Activated CD4-positive, alpha-beta T cell treated with anti-CD3 and anti-CD28 coated beads for 36 hours (primary cell): ENCODE results near the gene CCDC124. TPM values are rescaled to one million over a fixed set of nuclear protein-coding genes. Genes with fewer than 3 reads are reported as not detected.
"Not testable (repeated sequence)": the region's sequence is repeated elsewhere in the genome, so short reads cannot be mapped to it uniquely, and the experiment has no call there.

ENCODE experiments used
- ATAC-seq: fragments of 200-7000 bp; cut with Tn5 transposase; one replicate; pipeline ENCODE4 v1.10.0; 2021; ENCODE audit warnings: mild to moderate bottlenecking, moderate library complexity
- CTCF ChIA-PET: fragments of 350-600 bp; sonication (Branson Sonifier 250); formaldehyde crosslinking; loops from one replicate; lab custom pipeline; 2021; ENCODE audit warnings: antibody characterized with exemption; lab: Charles Lee
- POLR2A ChIA-PET: fragments of 350-600 bp; sonication (Branson Sonifier 250); formaldehyde crosslinking; loops from one replicate; lab custom pipeline; 2021; ENCODE audit warnings: antibody characterized with exemption, inconsistent platforms; lab: Charles Lee
- DNase-seq: peaks from one replicate; pipeline ENCODE4 v3.0.0-alpha.2; 2020
- H3K27ac Mint-ChIP-seq: one replicate; pipeline ENCODE4 v1.8.0; 2021; ENCODE audit warnings: mixed read lengths
- H3K27me3 Mint-ChIP-seq: one replicate; pipeline ENCODE4 v1.8.0; 2021; ENCODE audit warnings: mixed read lengths
- H3K36me3 Mint-ChIP-seq: one replicate; pipeline ENCODE4 v1.8.0; 2021; ENCODE audit warnings: low read depth, mixed read lengths
- H3K4me1 Mint-ChIP-seq: one replicate; pipeline ENCODE4 v1.8.0; 2021; ENCODE audit warnings: mixed read lengths
- H3K4me3 Mint-ChIP-seq: one replicate; pipeline ENCODE4 v1.8.0; 2021; ENCODE audit warnings: mild to moderate bottlenecking, moderate library complexity, mixed read lengths
- H3K9me3 Mint-ChIP-seq: one replicate; pipeline ENCODE4 v1.8.0; 2021; ENCODE audit warnings: low read depth, mixed read lengths
- intact Hi-C, 2 experiments: fragments of 100-400 bp; cut with DNase I in 1 of 2; cut with micrococcal nuclease in 1 of 2; formaldehyde crosslinking; loops; one replicate each; pipeline versions ENCODE4 v1.14.2 to v1.15.1; 2022 to 2024; cut with DNase I, micrococcal nuclease
- total RNA-seq, 2 experiments: library from RNA; stranded (reverse); gene quantifications; one replicate each; pipeline ENCODE4 v1.2.3, GENCODE V29; 2021

CCDC124 gene
- total RNA-seq, 2 experiments from 2014 or later, result 99.3 to 131 TPM

GRCh38 chr19:17973759-17974158 lies 40.9 kb downstream of the CCDC124 start:
- no peaks in the 10 kb centered on the region for H3K4me1 Mint-ChIP-seq
- no peak overlapping the region for H3K27ac Mint-ChIP-seq
- no peaks in the 10 kb centered on the region for H3K27me3 Mint-ChIP-seq
- no peaks in the 10 kb centered on the region for H3K9me3 Mint-ChIP-seq
- intact Hi-C loops, result no loop called here
- H3K36me3 Mint-ChIP-seq, result no peaks in the 10 kb centered on the region
- CTCF ChIA-PET, result no interaction called here
- no peak for ATAC-seq
- H3K4me3 Mint-ChIP-seq, result no peak overlapping the region
- no peak for DNase-seq
- POLR2A ChIA-PET, result no interaction called here

DNA sequence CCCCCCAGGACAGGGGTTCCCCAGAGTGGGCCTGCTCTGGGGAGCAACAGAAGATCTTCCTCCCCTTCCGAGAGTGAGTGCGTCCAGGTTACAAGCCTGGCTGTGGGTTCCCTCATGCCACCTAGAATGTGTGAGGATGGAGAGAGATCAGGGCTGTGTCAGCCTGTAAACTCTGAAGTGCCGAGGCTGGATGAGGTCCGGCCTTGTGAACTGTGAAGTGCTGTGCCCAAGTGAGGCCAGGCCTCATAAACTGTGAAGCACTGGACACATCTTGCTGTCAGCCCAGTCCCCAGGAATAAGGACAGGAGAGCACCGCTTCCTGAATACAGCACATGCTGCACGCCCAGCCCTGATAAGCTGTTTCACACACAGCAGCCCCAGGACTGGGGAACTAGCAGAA lies 41.7 kb downstream of the CCDC124 start:
- no peaks in the 10 kb centered on the region for H3K4me1 Mint-ChIP-seq
- intact Hi-C loops, result no loop called here
- H3K27ac Mint-ChIP-seq, result no peak overlapping the region
- POLR2A ChIA-PET, result no interaction called here
- peaks cover 2% of the 10 kb centered on the region for H3K27me3 Mint-ChIP-seq
- DNase-seq (no peak), ATAC-seq (no peak)
- CTCF ChIA-PET, result no interaction called here
- no peak overlapping the region for H3K4me3 Mint-ChIP-seq
- no peaks in the 10 kb centered on the region for H3K9me3 Mint-ChIP-seq
- H3K36me3 Mint-ChIP-seq, result no peaks in the 10 kb centered on the region

DNA sequence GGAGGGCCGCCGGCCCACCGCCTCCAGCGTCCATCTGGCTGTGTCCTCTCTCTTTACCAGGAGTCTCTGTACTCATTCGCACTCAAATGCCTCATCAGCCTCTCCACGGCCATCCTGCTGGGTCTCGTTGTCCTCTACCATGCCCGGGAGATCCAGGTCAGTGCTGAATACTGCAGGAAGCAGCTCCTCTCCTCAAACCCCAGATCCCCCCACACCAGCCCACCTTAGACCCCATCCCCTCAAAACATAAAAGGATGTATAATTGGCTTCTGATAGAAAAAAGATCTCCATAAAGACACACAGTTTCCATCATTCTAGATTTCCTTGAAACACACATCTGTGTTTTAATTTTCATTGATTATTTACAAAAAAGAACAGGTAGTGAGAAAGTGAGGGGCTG lies 42.2 kb downstream of the CCDC124 start:
- no peak for ATAC-seq
- Mint-ChIP-seq H3K36me3 (no peaks in the 10 kb centered on the region), H3K27ac (no peak overlapping the region), H3K4me3 (no peak overlapping the region), H3K27me3 (peaks cover 4% of the 10 kb centered on the region), H3K9me3 (no peaks in the 10 kb centered on the region), H3K4me1 (no peaks in the 10 kb centered on the region)
- ChIA-PET CTCF (no interaction called here), POLR2A (interaction anchor here (0.6 kb wide), 1 partner anchor 153 kb away, joined by 4 read pairs; no protein-coding TSS in a partner anchor)
- no peak for DNase-seq
- intact Hi-C loops, result no loop called here

DNA sequence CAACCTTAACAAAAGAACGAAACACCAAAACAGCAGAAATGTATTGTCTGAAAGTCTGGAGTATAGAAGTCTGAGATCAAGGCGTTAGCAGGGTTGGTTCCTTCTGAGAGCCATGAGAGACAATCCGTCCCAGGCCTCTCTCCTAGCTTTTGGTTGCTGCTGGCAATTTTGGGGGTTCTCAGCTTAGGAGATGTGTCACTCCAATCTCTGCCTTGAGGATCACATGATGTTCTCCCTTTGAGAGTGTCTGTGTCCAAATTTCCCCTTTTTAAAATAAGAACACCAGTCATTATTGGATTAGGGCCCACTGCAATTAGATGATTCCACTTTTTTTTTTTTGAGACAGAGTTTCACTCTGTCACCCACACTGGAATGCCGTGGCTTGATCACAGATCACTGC lies 44.2 kb downstream of the CCDC124 start:
- CTCF ChIA-PET, result interaction anchor here (0.6 to 1.2 kb wide), 3 partner anchors 20 to 288 kb away, joined by 3 to 5 read pairs (median 4); no protein-coding TSS in a partner anchor

GRCh38 chr19:17977488-17977887 lies 44.7 kb downstream of the CCDC124 start:
- ATAC-seq (no peak), DNase-seq (no peak)
- Mint-ChIP-seq H3K27ac (no peak overlapping the region), H3K4me3 (no peak overlapping the region), H3K36me3 (no peaks in the 10 kb centered on the region), H3K9me3 (no peaks in the 10 kb centered on the region), H3K27me3 (peaks cover 8% of the 10 kb centered on the region), H3K4me1 (no peaks in the 10 kb centered on the region)
- CTCF ChIA-PET, result interaction anchor here (0.6 to 1.2 kb wide), 3 partner anchors 19 to 288 kb away, joined by 3 to 5 read pairs (median 4); no protein-coding TSS in a partner anchor
- intact Hi-C loops, result no loop called here
- POLR2A ChIA-PET, result no interaction called here

More for the DNA sequence above, 44.2 kb downstream of the CCDC124 start:
- intact Hi-C loops, result no loop called here
- peaks cover 8% of the 10 kb centered on the region for H3K27me3 Mint-ChIP-seq
- H3K36me3 Mint-ChIP-seq, result no peaks in the 10 kb centered on the region
- no peak overlapping the region for H3K4me3 Mint-ChIP-seq
- POLR2A ChIA-PET, result no interaction called here
- no peaks in the 10 kb centered on the region for H3K4me1 Mint-ChIP-seq
- H3K27ac Mint-ChIP-seq, result no peak overlapping the region
- DNase-seq (no peak), ATAC-seq (no peak)
- no peaks in the 10 kb centered on the region for H3K9me3 Mint-ChIP-seq

DNA sequence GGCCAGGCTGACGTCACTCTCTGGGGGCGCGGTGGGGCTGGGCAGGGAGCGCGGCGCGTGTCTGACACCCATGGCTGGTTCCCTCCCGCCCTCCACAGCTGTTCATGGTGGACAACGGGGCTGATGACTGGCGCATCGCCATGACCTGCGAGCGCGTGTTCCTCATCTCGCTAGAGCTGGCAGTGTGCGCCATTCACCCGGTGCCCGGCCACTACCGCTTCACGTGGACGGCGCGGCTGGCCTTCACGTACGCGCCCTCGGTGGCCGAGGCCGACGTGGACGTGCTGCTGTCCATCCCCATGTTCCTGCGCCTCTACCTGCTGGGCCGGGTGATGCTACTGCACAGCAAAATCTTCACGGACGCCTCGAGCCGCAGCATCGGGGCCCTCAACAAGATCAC lies 48.8 kb downstream of the CCDC124 start:
- H3K27ac Mint-ChIP-seq, result no peak overlapping the region
- H3K36me3 Mint-ChIP-seq, result no peaks in the 10 kb centered on the region
- ChIA-PET CTCF (interaction anchor here (0.6 to 1.5 kb wide), 3 partner anchors 13 to 46 kb away, joined by 3 to 4 read pairs (median 3); no protein-coding TSS in a partner anchor), POLR2A (no interaction called here)
- peaks cover 8% of the 10 kb centered on the region for H3K27me3 Mint-ChIP-seq
- no peak overlapping the region for H3K4me3 Mint-ChIP-seq
- no peak for ATAC-seq
- intact Hi-C loops, result no loop called here
- no peak for DNase-seq
- H3K4me1 Mint-ChIP-seq, result no peaks in the 10 kb centered on the region
- H3K9me3 Mint-ChIP-seq, result no peaks in the 10 kb centered on the region

- Mint-ChIP-seq H3K9me3 (no peaks in the 10 kb centered on the region), H3K4me3 (no peak overlapping the region), H3K4me1 (no peaks in the 10 kb centered on the region), H3K27ac (no peak overlapping the region), H3K27me3 (peaks cover 8% of the 10 kb centered on the region), H3K36me3 (no peaks in the 10 kb centered on the region)
- no peak for DNase-seq
- ChIA-PET POLR2A (no interaction called here), CTCF (interaction anchor here (0.6 to 1.5 kb wide), 2 partner anchors 8 to 12 kb away, joined by 3 to 4 read pairs; no protein-coding TSS in a partner anchor)
- ATAC-seq, result no peak
- intact Hi-C loops, result no loop called here
Measured at GRCh38 chr19:17982430-17982829, 49.6 kb downstream of the CCDC124 start.

DNA sequence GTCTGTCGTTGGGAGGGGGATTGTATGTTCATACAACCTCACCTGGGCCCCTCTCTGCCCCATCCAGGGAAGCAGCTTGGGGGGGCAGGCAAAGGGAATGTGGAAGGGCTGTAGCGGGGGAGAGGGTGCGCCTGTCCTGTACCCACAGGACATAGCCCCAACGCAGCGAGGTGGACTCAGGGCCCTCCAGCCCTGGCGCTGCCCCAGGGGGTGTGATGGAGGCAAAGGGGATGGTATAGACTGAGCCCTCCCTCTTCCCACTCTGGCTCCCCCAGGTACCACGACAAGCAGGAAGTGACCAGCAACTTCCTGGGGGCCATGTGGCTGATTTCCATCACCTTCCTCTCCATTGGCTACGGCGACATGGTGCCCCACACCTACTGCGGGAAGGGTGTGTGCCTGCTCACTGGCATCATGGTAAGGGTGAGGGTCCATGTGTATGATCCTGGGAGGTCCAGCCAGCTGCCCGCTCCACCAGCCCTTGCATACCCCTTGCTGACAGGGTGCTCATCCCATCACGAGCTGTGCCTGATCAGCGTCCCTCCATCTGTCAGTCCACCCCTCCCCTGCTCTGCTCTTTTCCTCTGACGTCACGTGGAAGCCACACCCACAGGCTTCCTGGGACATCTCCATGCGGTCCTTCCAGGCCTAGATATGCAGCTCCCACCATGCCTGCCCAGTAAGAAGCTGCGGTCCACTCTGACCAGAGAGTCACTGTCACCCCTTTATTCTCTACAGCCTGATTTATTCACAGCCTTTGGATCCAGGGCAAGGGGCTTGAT lies 52.4 kb downstream of the CCDC124 start:
- ChIA-PET CTCF (no interaction called here), POLR2A (interaction anchor here (0.6 kb wide), 1 partner anchor 115 kb away, joined by 3 read pairs; no protein-coding TSS in a partner anchor)
- Mint-ChIP-seq H3K27ac (no peak overlapping the region), H3K27me3 (peaks cover 3% of the 10 kb centered on the region), H3K9me3 (no peaks in the 10 kb centered on the region), H3K4me1 (no peaks in the 10 kb centered on the region), H3K36me3 (no peaks in the 10 kb centered on the region), H3K4me3 (no peak overlapping the region)
- DNase-seq (no peak), ATAC-seq (no peak)
- intact Hi-C loops, result no loop called here

DNA sequence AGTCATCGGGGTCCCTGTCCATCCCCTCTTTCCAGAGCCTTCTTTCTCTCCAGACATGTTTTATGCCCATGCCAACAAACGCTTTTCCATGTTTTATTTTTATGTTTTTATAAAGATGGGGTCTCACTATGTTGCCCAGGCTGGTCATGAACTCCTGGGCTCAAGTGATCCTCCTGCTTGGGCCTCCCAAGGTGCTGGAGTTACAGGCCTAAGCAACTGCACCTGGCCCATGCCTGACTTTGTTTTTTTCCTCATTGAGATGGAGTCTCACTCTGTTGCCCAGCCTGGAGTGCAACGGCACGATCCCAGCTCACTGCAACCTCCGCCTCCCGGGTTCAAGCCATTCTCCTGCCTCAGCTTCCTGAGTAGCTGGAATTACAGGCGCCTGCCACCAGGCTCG lies 53.8 kb downstream of the CCDC124 start:
- H3K4me1 Mint-ChIP-seq, H3K4me3 Mint-ChIP-seq, H3K27ac Mint-ChIP-seq, CTCF ChIA-PET, ATAC-seq, H3K36me3 Mint-ChIP-seq, POLR2A ChIA-PET, DNase-seq, H3K27me3 Mint-ChIP-seq, intact Hi-C loops, H3K9me3 Mint-ChIP-seq: not testable (repeated sequence)

- DNase-seq (no peak), ATAC-seq (no peak)
- intact Hi-C loops, result no loop called here
- ChIA-PET POLR2A (no interaction called here), CTCF (no interaction called here)
- Mint-ChIP-seq H3K9me3 (no peaks in the 10 kb centered on the region), H3K27me3 (no peaks in the 10 kb centered on the region), H3K36me3 (no peaks in the 10 kb centered on the region), H3K4me1 (no peaks in the 10 kb centered on the region), H3K27ac (no peak overlapping the region), H3K4me3 (no peak overlapping the region)
Measured at GRCh38 chr19:17988161-17988560, 55.3 kb downstream of the CCDC124 start.

- Mint-ChIP-seq H3K4me1 (no peaks in the 10 kb centered on the region), H3K27ac (no peak overlapping the region), H3K36me3 (no peaks in the 10 kb centered on the region), H3K27me3 (no peaks in the 10 kb centered on the region), H3K9me3 (no peaks in the 10 kb centered on the region), H3K4me3 (no peak overlapping the region)
- intact Hi-C loops, result no loop called here
- ChIA-PET POLR2A (no interaction called here), CTCF (interaction anchor here (0.6 to 0.7 kb wide), 2 partner anchors 313 to 1658 kb away, joined by 3 to 4 read pairs; no protein-coding TSS in a partner anchor)
- DNase-seq, result no peak
- ATAC-seq, result no peak
Measured at GRCh38 chr19:17989425-17990094, 56.7 kb downstream of the CCDC124 start.
